ENCODE results near the gene WFDC11. TPM values are rescaled to one million over a fixed set of nuclear protein-coding genes. Genes with fewer than 3 reads are reported as not detected.

The WFDC11 gene
- total RNA-seq, 1 donor: not detected

DNA sequence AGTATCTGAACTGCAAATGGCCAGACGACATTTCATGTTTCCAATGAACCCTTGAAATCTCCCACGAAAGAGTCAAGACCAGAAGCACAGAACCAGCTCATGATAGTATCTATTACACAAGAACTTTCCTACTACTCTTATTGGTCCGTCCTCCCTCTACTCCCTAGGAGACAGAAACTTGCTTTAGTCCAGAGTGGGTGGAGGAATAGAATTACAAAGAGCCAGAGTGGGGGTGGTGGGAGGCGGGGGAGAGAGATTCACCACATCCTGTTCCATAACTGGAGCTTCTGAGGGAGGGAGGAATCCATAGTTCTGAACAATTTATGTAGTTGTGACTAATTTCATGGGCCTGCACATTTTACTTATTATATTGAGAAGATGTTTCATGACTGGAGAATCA, 59.0 kb downstream of the WFDC11 start:
- TF ChIP-seq CTCF (IDR thresholded peaks at IDR 0.05; ENCODE audit: extremely low read depth, low read depth, low read length): no peak
- Histone ChIP-seq H3K4me1 (ENCODE audit: insufficient read depth, low read length) (peaks cover 21% of the 10 kb centered on the region), H3K9me3 (ENCODE audit: low read depth, low read length) (no peaks in the 10 kb centered on the region), H4K20me1 (ENCODE audit: insufficient read depth, low read length) (no peaks in the 10 kb centered on the region), H3K27me3 (ENCODE audit: insufficient read depth, low read length) (no peaks in the 10 kb centered on the region), H2AFZ (ENCODE audit: low read length) (peak overlapping the region; percentile 80), H3K79me2 (ENCODE audit: insufficient read depth, low read length) (no peaks in the 10 kb centered on the region), H3K4me3 (ENCODE audit: insufficient read depth, low read length) (peak overlapping the region; percentile 31), H3K27ac (ENCODE audit: low read depth, low read length) (peak overlapping the region; percentile 53), H3K4me2 (ENCODE audit: insufficient read depth, low read length) (peak overlapping the region; percentile 47), H3K36me3 (ENCODE audit: insufficient read depth, low read length) (no peaks in the 10 kb centered on the region)
- DNase-seq (ENCODE audit: insufficient read length, low spot score, missing footprints): peak; percentile 42

DNA sequence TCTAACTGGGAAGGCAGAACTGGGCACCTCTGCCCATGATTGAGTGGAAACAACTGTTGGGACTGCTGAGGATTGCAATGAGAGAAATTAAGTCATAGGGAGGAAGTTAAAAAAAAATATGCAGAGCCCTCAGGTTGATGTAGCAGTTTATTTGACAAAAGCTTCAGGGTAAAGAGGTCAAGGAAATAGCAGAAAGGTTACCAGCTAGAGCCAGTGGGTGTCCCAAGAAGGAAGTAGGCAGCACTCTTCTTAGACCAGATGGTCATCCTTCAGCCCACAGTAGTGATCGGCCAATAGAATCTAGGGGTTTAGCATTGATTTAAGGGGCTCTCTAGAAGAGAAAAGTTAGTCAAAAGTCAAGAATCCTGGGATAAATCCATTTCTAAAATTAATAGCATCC, 62.2 kb downstream of the WFDC11 start:
- no peak for DNase-seq (ENCODE audit: insufficient read length, low spot score, missing footprints)
- no peaks in the 10 kb centered on the region for H3K36me3 ChIP-seq (ENCODE audit: insufficient read depth, low read length)

More for the DNA sequence above, 62.2 kb downstream of the WFDC11 start:
- H3K27ac ChIP-seq (ENCODE audit: low read depth, low read length): no peak overlapping the region
- peaks cover 3% of the 10 kb centered on the region for H3K9me3 ChIP-seq (ENCODE audit: low read depth, low read length)
- no peak overlapping the region for H3K4me2 ChIP-seq (ENCODE audit: insufficient read depth, low read length)
- TF ChIP-seq CTCF (IDR thresholded peaks at IDR 0.05; ENCODE audit: extremely low read depth, low read depth, low read length): no peak
- no peaks in the 10 kb centered on the region for H4K20me1 ChIP-seq (ENCODE audit: insufficient read depth, low read length)
- H3K4me3 ChIP-seq (ENCODE audit: insufficient read depth, low read length): no peak overlapping the region
- H3K79me2 ChIP-seq (ENCODE audit: insufficient read depth, low read length): no peaks in the 10 kb centered on the region
- no peak overlapping the region for H2AFZ ChIP-seq (ENCODE audit: low read length)
- peaks cover 21% of the 10 kb centered on the region for H3K4me1 ChIP-seq (ENCODE audit: insufficient read depth, low read length)
- H3K27me3 ChIP-seq (ENCODE audit: insufficient read depth, low read length): no peaks in the 10 kb centered on the region

Small RNA genes lying within 50 kb of the gene (small RNA-seq; reads per million reads assigned to genes)
- 0.22 reads per million for gene MIR3617

Other genes starting within 250 kb of the WFDC11 start
- not detected in 2 replicates for gene WFDC2, start 200.5 kb downstream of the WFDC11 start, total RNA-seq
- not detected in 2 replicates for gene SPINT3, start 154.6 kb downstream of the WFDC11 start, total RNA-seq
- gene WFDC6, start 130.8 kb downstream of the WFDC11 start, total RNA-seq: not detected in 2 replicates
- gene EPPIN, start 122.8 kb downstream of the WFDC11 start, total RNA-seq: not detected in 2 replicates
- gene WFDC8, start 91.0 kb downstream of the WFDC11 start, total RNA-seq: not detected in 2 replicates
- gene WFDC10A, start 40.5 kb downstream of the WFDC11 start, total RNA-seq: not detected in 2 replicates
- not detected in 2 replicates for gene WFDC9, start 39.0 kb downstream of the WFDC11 start, total RNA-seq
- gene WFDC13, start 31.8 kb upstream of the WFDC11 start, total RNA-seq: not detected in 2 replicates
- gene WFDC10B, start 34.8 kb upstream of the WFDC11 start, total RNA-seq: not detected in 2 replicates
- not detected in 2 replicates for gene SPINT4, start 52.1 kb upstream of the WFDC11 start, total RNA-seq
- not detected in 2 replicates for gene WFDC3, start 121.6 kb upstream of the WFDC11 start, total RNA-seq
- 12.7 and 15.6 TPM in 2 replicates for gene DNTTIP1, start 121.7 kb upstream of the WFDC11 start, total RNA-seq
- gene UBE2C, start 142.4 kb upstream of the WFDC11 start, total RNA-seq: 2.5 and 2.7 TPM in 2 replicates
- 0.29 and 0.36 TPM in 2 replicates for gene TNNC2, start 157.1 kb upstream of the WFDC11 start, total RNA-seq
- gene SNX21, start 163.6 kb upstream of the WFDC11 start, total RNA-seq: 69.0 and 101 TPM in 2 replicates
- 29.8 and 31.8 TPM in 2 replicates for gene ACOT8, start 187.2 kb upstream of the WFDC11 start, total RNA-seq
- 4.7 and 5.3 TPM in 2 replicates for gene ZSWIM3, start 187.4 kb upstream of the WFDC11 start, total RNA-seq
- gene ZSWIM1, start 211.0 kb upstream of the WFDC11 start, total RNA-seq: 7.6 and 8.8 TPM in 2 replicates
- 1.2 and 1.4 TPM in 2 replicates for gene SPATA25, start 217.4 kb upstream of the WFDC11 start, total RNA-seq
- gene NEURL2, start 221.0 kb upstream of the WFDC11 start, total RNA-seq: 4.7 and 7.1 TPM in 2 replicates
- 157 and 181 TPM in 2 replicates for gene CTSA, start 221.1 kb upstream of the WFDC11 start, total RNA-seq
- gene PLTP, start 241.9 kb upstream of the WFDC11 start, total RNA-seq: 15.3 and 21.7 TPM in 2 replicates